AG04450 (cell line): ENCODE measurements around the gene GHRL. TPM values are rescaled to one million over a fixed set of nuclear protein-coding genes. Genes with fewer than 3 reads are reported as not detected.

Source experiments
- CTCF ChIA-PET: fragments of 300-600, 350-600 bp; formaldehyde crosslinking; extraction: SDS; loops from one replicate; lab custom pipeline; 2022; ENCODE audit warnings: antibody characterized with exemption, inconsistent platforms; lab: Charles Lee
- POLR2A ChIA-PET: fragments of 350-600 bp; formaldehyde crosslinking; extraction: SDS; loops from one replicate; lab custom pipeline; 2021; ENCODE audit warnings: antibody characterized with exemption, inconsistent platforms; lab: Yijun Ruan, JAX
- DNase-seq: peaks from one replicate; pipeline ENCODE4 v3.0.0-alpha.2; 2011; ENCODE audit warnings: low read depth, low spot score
- H3K27ac ChIP-seq: one replicate; pipeline ENCODE4 v1.5.1; 2012; ENCODE audit warnings: low read depth, low read length, control low read depth
- H3K27me3 ChIP-seq: one replicate; pipeline ENCODE4 v1.6.0; 2012; ENCODE audit warnings: low read length; ENCODE audit not compliant: control insufficient read depth, insufficient read depth
- H3K4me3 ChIP-seq: 2 replicates; pipeline ENCODE4 v1.5.1; 2011; ENCODE audit warnings: mild to moderate bottlenecking, low read depth, low read length, control low read depth
- H3K9me3 ChIP-seq: 2 replicates; pipeline ENCODE4 v1.5.1; 2012; ENCODE audit warnings: low read length; ENCODE audit not compliant: control insufficient read depth, insufficient read depth
- CTCF ChIP-seq: IDR thresholded peaks from 2 replicates; pipeline ENCODE4 v1.5.1; 2011; ENCODE audit warnings: low read depth, low read length, control low read depth, inconsistent platforms
- polyA minus RNA-seq: library from RNA; depleted of rRNA, polyadenylated mRNA; stranded (reverse); fragments of >200 nt; gene quantifications from 2 replicates; pipeline ENCODE4 v1.2.3, GENCODE V29; 2011; rRNA and poly(A)+ RNA removed
- polyA plus RNA-seq: library from polyadenylated mRNA; depleted of rRNA; stranded (reverse); fragments of >200 nt; gene quantifications from 2 replicates; pipeline ENCODE4 v1.2.3, GENCODE V29; 2011; rRNA removed

Gene GHRL
- polyA plus RNA-seq (0.10 TPM in 1 of 2 replicates, not detected in the other), polyA minus RNA-seq (0.17 and 0.41 TPM in 2 replicates)

GRCh38 chr3:10292505-10293419 lies at the start of gene GHRL:
TSS of gene GHRL (minus strand) at chr3:10292947. CDS start at chr3:10290180, 2,767 bp downstream.
- DNase-seq = no peak
- POLR2A ChIA-PET = no interaction called here
- CTCF ChIA-PET = interaction anchor here (1.1 kb wide), 2 partner anchors 29 kb away, joined by 3 read pairs; no protein-coding TSS in a partner anchor
- TF ChIP-seq CTCF = no peak
- Histone ChIP-seq H3K27ac (no peak within 1 kb of the TSS), H3K27me3 (no peaks in the 10 kb centered on the region), H3K4me3 (no peak within 1 kb of the TSS), H3K9me3 (no peaks in the 10 kb centered on the region)

- ChIA-PET CTCF (no interaction called here), POLR2A (no interaction called here)
- H3K27me3 ChIP-seq = peaks cover 16% of the 10 kb centered on the region
- no peaks in the 10 kb centered on the region for H3K9me3 ChIP-seq
- no peak for DNase-seq
- TF ChIP-seq CTCF = no peak
- no peak overlapping the region for H3K4me3 ChIP-seq
- no peak overlapping the region for H3K27ac ChIP-seq
Measured at GRCh38 chr3:10341901-10342398, 49.2 kb upstream of the GHRL start.

GRCh38 chr3:10340476-10340875 lies 47.7 kb upstream of the GHRL start:
- POLR2A ChIA-PET = interaction anchor here (0.5 kb wide), 1 partner anchor 9 kb away, joined by 3 read pairs; no protein-coding TSS in a partner anchor
- no peak for TF ChIP-seq CTCF
- Histone ChIP-seq H3K9me3 (no peaks in the 10 kb centered on the region), H3K27me3 (peaks cover 25% of the 10 kb centered on the region), H3K27ac (no peak overlapping the region), H3K4me3 (no peak overlapping the region)
- CTCF ChIA-PET = interaction anchor here (1.0 to 1.8 kb wide), 3 partner anchors 9 to 353 kb away, joined by 3 to 4 read pairs (median 3); no protein-coding TSS in a partner anchor
- DNase-seq = no peak

GRCh38 chr3:10340046-10340445 lies 47.3 kb upstream of the GHRL start:
- no peak overlapping the region for H3K27ac ChIP-seq
- H3K4me3 ChIP-seq = no peak overlapping the region
- peaks cover 28% of the 10 kb centered on the region for H3K27me3 ChIP-seq
- no peak for DNase-seq
- POLR2A ChIA-PET = interaction anchor here (0.5 to 0.6 kb wide), 2 partner anchors 10 to 324 kb away, joined by 3 read pairs; no protein-coding TSS in a partner anchor
- CTCF ChIA-PET = interaction anchor here (0.6 to 1.8 kb wide), 4 partner anchors 10 to 398 kb away, joined by 3 to 4 read pairs (median 3); no protein-coding TSS in a partner anchor
- H3K9me3 ChIP-seq = no peaks in the 10 kb centered on the region
- no peak for TF ChIP-seq CTCF
